ENCODE data around the gene TMEM38B. TPM values are rescaled to one million over a fixed set of nuclear protein-coding genes. Genes with fewer than 3 reads are reported as not detected.

The TMEM38B gene
- total RNA-seq, 1 donor from 2014 or later, result 11.8 TPM

DNA sequence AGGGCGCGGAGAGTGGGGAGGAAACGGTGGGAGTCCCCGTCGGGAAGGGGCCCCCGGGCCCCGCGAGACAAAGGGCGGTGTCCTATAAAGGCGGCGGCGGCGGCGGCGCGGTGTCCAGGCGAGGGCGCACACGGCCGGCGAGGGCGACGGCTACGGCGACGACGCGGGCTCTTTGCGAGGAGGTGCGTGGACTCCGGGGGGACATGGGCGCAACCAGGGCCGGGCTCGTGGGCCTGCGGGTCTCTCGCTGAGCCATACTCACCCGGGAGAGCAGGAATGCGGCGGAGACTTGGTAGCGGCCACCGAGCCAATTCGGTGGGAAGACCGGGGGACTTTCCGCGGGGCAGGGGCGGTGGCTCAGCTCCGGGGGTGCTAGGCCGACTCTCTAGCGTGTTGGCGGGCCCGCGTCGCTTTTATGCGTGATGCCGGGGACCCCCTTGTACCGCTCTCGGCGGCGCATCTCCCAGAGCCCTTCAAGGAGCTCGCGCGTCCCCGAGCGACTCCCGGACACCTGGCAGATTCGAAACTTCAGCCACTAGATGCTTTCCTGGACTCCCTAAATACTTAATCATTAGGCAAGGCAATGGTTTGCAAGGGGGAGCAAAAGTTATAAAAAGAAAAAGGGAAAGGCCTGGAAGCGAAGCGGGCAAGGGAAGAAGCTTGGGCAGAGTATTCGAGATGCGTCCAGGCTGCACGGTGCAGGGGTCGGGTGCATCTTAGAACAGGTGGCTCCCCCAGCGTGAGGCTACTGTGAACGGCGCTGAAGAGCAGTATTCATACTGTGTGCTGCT lies 38.0 kb upstream of the TMEM38B start:
- DNase-seq (ENCODE audit: low spot score), result peak; percentile 50

DNA sequence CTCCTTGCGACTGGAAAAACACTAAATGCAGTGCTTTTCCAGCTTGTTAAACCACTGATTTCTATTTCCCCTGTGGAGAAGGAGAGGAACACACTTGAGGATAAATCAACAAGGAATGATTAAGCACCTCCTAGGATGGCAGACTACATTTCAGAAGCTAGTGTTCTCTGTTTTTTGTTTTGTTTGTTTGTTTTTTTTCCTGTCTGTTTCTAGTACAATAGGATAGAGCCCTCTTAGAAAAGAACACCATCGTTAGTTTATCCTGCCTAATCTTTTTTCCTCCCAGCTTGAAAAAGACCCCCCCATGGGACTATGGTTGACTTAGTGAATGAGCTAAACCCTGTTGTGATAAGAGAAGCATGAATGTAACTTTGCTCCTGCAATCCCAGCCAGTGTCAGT lies 36.0 kb upstream of the TMEM38B start:
- Mint-ChIP-seq H3K36me3 (ENCODE audit: low read depth, unreplicated experiment) (peaks cover 4% of the 10 kb centered on the region), H3K4me3 (ENCODE audit: unreplicated experiment) (peak overlapping the region; percentile 65), H3K4me1 (ENCODE audit: unreplicated experiment) (peaks cover 25% of the 10 kb centered on the region), H3K27me3 (ENCODE audit: unreplicated experiment) (peaks cover 3% of the 10 kb centered on the region), H3K9me3 (ENCODE audit: unreplicated experiment) (no peaks in the 10 kb centered on the region), H3K27ac (ENCODE audit: unreplicated experiment) (no peak overlapping the region)
- TF ChIP-seq, protein P1, sequence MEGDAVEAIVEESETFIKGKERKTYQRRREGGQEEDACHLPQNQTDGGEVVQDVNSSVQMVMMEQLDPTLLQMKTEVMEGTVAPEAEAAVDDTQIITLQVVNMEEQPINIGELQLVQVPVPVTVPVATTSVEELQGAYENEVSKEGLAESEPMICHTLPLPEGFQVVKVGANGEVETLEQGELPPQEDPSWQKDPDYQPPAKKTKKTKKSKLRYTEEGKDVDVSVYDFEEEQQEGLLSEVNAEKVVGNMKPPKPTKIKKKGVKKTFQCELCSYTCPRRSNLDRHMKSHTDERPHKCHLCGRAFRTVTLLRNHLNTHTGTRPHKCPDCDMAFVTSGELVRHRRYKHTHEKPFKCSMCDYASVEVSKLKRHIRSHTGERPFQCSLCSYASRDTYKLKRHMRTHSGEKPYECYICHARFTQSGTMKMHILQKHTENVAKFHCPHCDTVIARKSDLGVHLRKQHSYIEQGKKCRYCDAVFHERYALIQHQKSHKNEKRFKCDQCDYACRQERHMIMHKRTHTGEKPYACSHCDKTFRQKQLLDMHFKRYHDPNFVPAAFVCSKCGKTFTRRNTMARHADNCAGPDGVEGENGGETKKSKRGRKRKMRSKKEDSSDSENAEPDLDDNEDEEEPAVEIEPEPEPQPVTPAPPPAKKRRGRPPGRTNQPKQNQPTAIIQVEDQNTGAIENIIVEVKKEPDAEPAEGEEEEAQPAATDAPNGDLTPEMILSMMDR (IDR thresholded peaks at IDR 0.05; ENCODE audit: unreplicated experiment), result no peak
- DNase-seq (ENCODE audit: low spot score), result no peak

More for the DNA sequence above, 38.0 kb upstream of the TMEM38B start:
- TF ChIP-seq, protein P1 (IDR thresholded peaks at IDR 0.05; ENCODE audit: unreplicated experiment), result no peak
- H3K4me1 Mint-ChIP-seq (ENCODE audit: unreplicated experiment), result peaks cover 25% of the 10 kb centered on the region
- H3K27ac Mint-ChIP-seq (ENCODE audit: unreplicated experiment), result no peak overlapping the region
- H3K36me3 Mint-ChIP-seq (ENCODE audit: low read depth, unreplicated experiment), result peaks cover 4% of the 10 kb centered on the region
- peaks cover 3% of the 10 kb centered on the region for H3K27me3 Mint-ChIP-seq (ENCODE audit: unreplicated experiment)
- no peaks in the 10 kb centered on the region for H3K9me3 Mint-ChIP-seq (ENCODE audit: unreplicated experiment)
- peak overlapping the region; percentile 88 for H3K4me3 Mint-ChIP-seq (ENCODE audit: unreplicated experiment)

DNA sequence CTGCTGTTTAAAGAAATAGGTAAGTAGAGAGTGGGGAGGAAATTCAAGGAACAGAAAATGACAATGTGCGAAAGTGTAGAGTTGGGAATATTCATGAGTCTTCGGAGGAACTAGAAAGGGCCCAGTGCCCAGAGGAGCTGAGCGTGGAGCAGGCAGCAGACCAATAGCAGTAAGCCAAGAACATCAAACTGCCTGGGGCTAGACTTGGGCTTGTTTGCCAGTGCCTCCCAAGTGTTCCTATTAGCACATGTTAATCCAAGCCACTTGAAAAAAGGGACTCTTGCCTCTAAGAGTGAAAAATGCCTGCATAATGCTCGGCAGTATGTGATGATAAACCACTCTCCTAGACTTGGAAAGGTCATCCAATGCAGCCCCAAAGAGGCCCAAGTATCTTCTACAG lies 33.3 kb upstream of the TMEM38B start:
- H3K4me1 Mint-ChIP-seq (ENCODE audit: unreplicated experiment), result peaks cover 20% of the 10 kb centered on the region
- DNase-seq (ENCODE audit: low spot score), result no peak
- TF ChIP-seq, protein P1 (IDR thresholded peaks at IDR 0.05; ENCODE audit: unreplicated experiment), result no peak
- no peak overlapping the region for H3K27ac Mint-ChIP-seq (ENCODE audit: unreplicated experiment)
- peaks cover 1% of the 10 kb centered on the region for H3K27me3 Mint-ChIP-seq (ENCODE audit: unreplicated experiment)
- no peaks in the 10 kb centered on the region for H3K9me3 Mint-ChIP-seq (ENCODE audit: unreplicated experiment)
- H3K36me3 Mint-ChIP-seq (ENCODE audit: low read depth, unreplicated experiment), result peaks cover 4% of the 10 kb centered on the region
- no peak overlapping the region for H3K4me3 Mint-ChIP-seq (ENCODE audit: unreplicated experiment)

DNA sequence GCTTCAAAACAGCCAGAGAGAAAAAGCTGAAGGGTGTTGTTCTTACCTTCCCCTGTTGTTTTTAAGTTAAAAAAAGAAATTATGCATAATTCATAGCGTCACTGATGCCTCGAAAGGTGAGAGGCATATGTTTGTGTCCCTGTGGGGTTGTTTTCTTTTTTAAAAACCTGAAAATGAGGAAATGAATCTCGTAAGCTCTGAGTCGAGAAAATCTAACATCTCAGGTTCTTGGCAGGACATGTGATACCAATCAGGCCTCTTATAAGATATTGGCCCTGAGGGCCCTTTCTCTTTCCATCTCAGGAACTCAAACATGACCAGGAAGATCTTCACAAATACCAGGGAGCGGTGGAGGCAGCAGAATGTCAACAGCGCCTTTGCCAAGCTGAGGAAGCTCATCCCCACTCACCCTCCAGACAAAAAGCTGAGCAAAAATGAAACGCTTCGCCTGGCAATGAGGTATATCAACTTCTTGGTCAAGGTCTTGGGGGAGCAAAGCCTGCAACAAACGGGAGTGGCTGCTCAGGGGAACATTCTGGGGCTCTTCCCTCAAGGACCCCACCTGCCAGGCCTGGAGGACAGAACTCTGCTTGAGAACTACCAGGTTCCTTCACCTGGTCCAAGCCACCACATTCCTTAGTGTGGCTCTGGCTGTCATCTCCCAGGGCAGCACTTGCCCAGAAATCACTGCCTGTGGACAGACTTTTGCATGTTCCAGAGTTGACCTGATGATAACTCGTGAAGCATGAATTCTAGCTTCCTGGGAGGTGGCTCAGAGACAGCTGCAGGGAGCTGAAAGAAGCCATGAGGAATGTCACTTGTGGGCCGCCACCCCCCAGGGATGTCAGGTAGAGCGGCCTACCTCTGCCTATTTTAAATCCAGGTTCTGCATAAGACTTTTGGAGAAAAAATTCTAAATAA lies 31.9 kb upstream of the TMEM38B start, which contains the start of gene TAL2:
TAL2 (plus strand) TSS at position 274 of the 921 bp plus-strand sequence; CDS start at position 314, 40 bp downstream.
- no peak within 1 kb of the TSS for H3K27ac Mint-ChIP-seq (ENCODE audit: unreplicated experiment)
- H3K4me3 Mint-ChIP-seq (ENCODE audit: unreplicated experiment), result no peak within 1 kb of the TSS
- no peaks in the 10 kb centered on the region for H3K9me3 Mint-ChIP-seq (ENCODE audit: unreplicated experiment)
- TF ChIP-seq, protein P1 (IDR thresholded peaks at IDR 0.05; ENCODE audit: unreplicated experiment), result no peak
- H3K4me1 Mint-ChIP-seq (ENCODE audit: unreplicated experiment), result peaks cover 13% of the 10 kb centered on the region
- H3K36me3 Mint-ChIP-seq (ENCODE audit: low read depth, unreplicated experiment), result peaks cover 4% of the 10 kb centered on the region
- peaks cover 1% of the 10 kb centered on the region for H3K27me3 Mint-ChIP-seq (ENCODE audit: unreplicated experiment)
- no peak for DNase-seq (ENCODE audit: low spot score)

All from endothelial cell (in vitro differentiated cells).